HG03442 (cell line): ENCODE data around the gene ASCL2.

Source experiments
- ATAC-seq: cut with Tn5 transposase; IDR thresholded peaks from one replicate; pipeline ENCODE4 v1.9.1; 2021; ENCODE audit warnings: mild to moderate bottlenecking, moderate library complexity; ENCODE audit not compliant: unreplicated experiment

The ASCL2 gene

GRCh38 chr11:2275334-2276279 lies 5.2 kb upstream of the ASCL2 start:
- no peak for ATAC-seq

DNA sequence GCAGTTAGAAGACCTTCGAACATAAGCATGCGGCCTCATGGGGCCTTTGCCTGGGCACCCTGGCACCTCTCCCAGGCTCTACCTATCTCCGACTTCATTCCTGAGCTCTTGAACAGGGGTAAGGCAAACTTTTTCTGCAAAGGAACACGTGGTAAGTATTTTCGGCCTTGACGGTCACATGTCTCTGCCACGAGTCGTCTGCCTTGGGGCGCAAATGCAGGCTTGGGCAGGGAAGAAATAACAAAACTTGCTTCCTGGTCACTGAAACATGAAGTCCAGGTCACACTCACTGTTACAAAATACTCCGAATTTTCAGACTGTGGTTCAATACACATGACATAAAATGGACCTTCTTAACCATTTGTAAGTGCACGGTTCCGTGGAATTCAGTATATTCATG lies 3.4 kb upstream of the ASCL2 start:
- ATAC-seq, result no peak

GRCh38 chr11:2273311-2273710 lies 2.9 kb upstream of the ASCL2 start:
- ATAC-seq, result no peak

DNA sequence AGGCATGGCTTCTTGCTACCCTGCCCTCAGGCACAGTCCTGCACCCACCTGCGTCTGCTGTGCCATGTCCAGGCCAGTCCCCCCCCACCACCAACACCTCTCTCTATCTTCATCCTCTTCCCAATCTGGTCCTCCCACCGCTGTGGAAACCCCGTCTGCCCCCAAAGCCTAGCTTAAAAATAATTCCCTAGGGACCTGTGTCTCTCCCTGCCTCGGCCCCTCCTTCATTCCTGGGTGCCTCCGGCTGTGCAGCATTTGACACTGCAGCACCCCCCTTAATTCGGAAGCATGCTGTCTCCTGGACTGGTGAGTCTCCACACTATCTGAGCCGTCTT lies 2.5 kb upstream of the ASCL2 start:
- no peak for ATAC-seq

DNA sequence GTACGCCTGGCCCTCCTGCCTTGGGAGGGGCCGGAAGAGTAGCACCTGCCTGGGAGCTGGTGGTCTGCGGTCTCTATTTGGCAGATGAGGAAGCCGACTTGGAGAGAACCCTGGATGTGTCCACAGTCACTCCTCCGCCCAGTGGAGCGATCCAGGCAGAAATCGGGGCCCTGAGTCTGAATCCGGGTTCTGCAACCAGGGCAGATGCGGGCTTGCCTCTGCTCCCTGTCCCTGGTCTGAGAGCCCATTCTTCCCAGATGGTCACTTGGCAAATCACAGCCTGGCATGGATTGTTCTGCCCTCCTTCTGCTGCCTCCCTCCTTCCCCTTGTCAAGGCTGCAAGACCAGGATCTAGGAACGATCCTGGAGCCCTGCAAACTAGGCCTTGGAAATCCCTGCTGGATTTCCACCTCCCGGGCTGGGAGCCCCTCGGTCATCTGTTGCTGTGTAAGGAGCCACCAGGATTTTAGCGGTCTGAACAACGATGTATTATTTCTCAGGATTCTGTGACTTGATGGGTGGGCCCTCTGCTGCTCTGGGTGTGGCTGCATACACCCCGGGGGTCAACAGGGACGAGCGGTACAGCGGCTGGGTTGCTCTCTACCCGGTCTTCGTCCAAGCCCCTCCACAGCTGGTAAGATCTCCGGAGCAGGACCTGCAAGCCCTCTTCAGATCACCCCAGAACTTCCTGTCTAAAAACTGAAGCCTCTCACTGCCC lies 2.0 kb upstream of the ASCL2 start:
- no peak for ATAC-seq

GRCh38 chr11:2271327-2272227 lies 1.2 kb upstream of the ASCL2 start:
- no peak for ATAC-seq

DNA sequence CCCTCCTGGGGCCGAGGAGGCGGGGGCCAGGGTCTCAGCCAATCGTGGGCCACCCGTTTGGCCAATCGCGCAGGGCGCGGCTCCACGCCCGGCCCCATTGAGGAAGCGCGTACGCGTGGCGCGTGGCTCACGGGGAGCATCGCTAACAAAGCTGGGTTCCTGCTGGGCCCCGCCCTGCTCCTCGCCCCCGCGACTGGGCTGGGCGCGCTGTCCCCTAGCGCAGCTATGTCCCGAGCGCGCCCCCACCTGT lies 614 bp upstream of the ASCL2 start:
- no peak for ATAC-seq

DNA sequence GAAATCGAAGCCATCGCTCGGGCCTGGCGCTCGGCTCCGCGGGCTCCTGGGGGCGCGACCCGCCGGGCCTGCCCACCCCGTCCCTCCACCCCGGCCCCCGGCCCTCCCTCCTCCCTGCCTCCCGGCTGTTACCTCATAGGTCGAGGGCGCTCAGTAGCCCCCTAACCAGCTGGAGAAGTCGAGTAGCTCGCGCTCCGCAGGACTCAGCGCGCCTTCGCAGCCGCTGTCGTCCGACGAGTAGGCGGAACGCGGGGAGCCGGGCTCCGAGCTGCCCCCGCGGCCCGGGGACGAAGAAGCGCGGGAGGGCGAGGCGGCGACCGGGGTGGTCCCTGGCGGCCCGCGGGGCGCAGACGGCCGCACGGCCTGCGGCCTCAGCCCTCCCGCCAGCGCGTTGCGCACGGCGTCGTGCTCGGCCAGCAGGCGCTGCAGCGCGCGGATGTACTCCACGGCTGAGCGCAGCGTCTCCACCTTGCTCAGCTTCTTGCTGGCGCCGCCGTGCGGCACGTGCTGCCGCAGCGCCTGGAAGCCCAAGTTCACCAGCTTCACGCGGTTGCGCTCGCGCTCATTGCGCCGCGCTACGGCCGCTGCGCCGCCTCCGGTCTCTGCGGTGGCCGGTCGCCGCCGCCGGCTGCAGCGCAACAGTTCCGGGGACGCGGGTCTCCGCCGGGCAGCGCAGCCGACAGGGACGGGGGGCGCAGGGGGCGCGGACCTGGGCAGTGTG lies 627 bp downstream of the ASCL2 start:
- ATAC-seq, result no peak

DNA sequence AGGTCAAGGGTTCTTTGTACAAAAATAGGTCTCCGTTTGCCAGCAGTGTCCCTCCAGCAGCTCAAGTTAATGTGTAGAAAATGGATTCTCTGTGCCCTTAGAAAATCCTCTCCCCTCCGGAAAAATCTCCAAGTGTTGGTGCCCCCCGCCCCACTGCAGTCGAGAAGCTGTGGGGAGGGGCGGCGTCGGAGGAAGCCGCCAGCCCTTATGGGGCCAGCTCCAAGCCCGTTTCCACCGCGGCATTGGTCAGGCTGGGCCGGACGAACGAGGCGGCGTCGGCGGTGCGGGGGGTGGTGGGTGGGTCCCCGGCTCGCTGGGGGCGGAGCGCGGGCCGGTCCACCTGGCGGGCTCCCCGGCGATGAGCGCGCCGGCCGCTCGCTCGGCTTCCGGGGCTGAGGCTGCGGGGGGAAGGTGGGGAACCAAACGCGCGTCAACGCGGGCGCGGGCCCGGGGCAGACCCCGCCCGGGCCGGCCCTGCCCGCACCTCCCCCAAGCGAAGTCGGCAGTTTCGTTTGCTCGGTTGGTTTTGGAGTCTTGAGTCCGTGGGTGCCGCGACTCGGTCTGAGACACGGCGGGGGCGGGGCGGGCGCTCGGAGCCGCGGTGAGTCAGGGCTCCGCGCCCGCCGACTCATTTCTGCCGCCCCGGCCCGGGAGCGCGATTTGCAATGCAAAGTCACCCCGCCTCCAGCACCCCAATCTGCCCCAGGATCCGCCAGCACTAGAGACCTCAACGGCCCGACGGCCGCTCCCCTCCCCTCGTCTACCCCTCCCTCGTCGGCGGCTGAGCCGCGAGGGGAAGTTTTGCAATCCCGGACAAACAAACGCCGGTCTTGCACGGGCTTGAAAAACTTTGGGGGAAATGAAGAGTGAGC lies 1.4 kb downstream of the ASCL2 start:
- ATAC-seq, result no peak

DNA sequence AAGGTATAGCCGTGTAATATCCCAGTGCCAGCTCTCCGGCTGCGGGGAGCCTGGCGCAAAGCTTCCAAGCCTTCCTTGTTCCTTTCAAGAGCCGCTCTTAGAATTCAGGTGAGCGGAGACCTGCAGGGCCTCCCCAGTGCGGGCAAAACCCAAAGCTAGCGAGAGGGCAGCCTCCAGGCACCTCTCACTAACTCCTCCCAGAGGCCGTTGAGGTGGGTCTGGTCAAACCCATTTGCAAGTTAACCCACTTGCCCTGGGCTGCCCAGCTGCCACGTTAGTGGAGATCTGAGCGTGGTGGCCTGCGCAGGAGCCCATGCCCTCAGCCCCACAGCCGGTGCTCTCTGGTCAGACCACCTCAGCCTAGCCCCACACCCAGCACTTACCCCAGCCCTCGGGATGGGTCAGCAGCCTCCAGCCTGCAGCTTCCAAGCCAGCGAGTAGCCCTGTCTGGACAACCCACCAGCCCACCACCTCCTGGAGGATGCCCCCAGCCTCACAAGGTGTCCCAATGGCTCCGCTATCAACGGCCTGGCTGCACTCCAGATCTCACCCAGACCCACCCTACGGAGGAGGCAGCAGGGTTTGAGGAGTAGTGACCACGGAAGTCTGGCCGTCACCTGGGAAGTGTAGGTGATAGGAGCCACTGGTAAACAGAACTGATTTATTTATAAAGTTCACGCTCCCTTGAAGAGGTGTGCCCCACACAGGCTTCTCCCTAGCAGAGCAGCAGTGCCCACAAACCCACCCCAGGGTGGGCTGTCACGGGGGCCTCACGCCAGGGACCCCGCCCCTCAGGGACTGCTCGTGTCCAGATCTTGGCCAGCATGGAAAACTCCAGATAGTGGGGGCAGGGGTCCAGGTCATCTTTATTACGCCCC lies 2.3 kb downstream of the ASCL2 start:
- ATAC-seq, result no peak

DNA sequence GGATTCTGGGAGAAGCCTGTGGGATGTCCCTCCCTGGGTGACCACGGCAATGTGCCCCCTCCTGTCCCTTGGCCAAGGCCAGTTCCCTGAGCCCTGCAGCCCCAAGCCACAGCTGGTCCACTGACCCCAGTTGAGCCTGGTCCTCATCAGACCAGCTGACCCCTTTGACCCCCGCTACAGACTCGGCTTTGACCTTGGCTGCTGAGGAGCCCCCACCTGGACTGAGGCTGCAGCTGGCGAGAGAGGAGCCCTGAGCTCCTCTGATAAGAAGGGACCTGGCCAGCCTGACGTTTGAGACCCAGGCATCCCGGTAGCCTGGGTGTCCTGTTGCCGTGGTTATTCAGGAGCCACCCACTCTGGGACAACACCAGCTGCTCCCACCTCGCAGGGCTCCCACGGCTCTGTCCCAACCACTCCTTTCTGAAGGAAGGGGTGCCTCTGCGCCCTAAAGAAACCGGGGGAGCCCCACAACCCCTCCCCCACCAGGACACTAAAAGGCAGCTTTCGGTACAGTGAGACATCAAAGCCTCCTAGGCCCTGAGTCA lies 3.0 kb downstream of the ASCL2 start:
- ATAC-seq, result no peak

DNA sequence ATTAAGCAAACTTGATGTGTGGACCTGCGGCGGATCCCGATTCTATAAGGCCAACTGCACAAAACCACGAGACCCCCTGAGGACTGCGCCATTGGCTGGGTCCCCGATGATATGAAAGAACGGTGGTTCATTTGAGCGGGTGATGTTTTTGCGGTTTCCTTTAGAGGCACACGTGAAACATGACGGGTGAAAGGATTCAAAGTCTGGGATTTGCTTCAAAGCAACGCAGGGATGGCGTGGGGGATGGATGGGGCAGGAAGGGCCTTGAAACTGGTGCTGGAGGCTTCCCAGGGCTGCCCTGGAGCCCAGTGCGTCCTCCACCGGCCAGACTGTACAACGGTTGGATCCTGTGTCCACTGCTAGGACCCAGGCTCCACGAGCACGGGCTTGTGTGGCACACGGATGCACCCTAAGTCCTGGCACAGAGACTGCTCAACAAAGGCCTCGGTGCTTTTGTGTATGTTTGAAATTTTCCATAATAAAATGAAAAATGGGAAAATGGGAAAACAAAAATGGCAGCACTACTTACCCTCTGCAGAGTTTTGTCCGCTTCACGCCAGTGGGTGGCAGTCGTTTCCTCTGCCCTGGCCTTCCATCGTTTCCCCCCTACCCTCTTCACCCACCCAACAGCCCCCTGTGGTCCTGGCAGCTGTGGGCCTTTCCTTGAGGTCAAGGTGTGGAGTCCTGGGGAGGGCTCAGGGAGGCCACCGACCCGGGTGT lies 3.6 kb downstream of the ASCL2 start:
- no peak for ATAC-seq

DNA sequence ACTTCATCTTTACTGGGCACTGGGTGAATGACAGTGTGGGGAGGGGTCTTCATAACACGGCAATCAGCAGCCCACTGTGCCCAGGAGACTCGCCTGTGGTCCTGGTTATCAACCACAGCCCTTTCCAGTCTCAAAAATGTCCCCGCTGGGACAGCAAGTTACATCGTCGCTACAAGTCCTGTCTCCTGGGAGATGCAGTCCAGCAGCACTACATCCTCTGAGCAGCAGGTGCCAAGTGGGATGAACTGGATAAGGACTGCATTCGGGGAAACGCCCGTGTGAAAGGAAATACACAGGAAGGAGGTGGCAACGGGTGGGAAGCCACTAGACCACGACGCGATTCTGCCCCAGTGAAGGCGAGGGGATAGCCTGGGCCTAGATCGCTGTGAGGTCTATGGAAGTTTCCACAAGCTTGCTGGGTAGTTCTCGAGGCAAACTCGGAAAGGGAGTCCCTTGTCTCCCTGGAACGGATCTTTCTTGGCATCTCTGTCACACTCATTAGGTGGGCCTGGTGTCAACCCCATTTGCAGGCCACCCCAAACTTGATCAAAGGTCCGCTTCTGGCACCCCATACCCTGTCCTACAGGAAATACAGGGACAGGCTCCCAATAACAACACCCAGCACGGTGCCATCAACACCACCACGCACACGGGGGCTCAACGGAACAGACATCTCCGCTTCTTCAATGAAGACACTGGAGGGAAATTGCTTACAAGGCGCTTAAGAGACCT lies 4.4 kb downstream of the ASCL2 start:
- ATAC-seq, result no peak

GRCh38 chr11:2265396-2265795 lies 5.0 kb downstream of the ASCL2 start:
- ATAC-seq, result no peak

- no peak for ATAC-seq
Measured at GRCh38 chr11:2264366-2265053, 5.9 kb downstream of the ASCL2 start.

- ATAC-seq, result no peak
Measured at GRCh38 chr11:2263724-2264360, 6.5 kb downstream of the ASCL2 start.
